GM19193 (cell line): ENCODE data around the gene RHCG.

ENCODE experiments used
- POLR2A ChIP-seq: IDR thresholded peaks from 4 replicates; pipeline ENCODE4 v1.6.1; 2011; ENCODE audit not compliant: insufficient read depth, insufficient read length; ENCODE audit errors: extremely low read depth

RHCG gene

DNA sequence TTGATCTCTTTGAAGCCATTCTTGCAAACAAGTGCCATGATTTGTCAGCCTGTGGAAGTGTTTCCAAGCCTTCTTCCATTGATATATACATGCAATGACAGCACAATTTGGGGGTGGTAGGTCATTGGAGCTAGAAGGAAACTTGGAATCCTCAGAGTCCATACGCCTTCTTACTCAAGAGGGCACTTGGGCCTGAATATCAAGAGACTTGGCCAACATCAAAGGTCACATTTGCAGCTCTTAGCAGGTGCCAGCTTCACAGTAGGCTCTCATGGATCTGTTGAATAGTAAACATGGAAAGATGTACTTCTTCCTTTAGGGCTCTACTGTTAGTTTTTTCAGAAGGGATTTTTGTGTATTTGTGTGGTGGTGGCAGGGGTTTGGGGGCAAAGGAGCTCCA lies 50.9 kb downstream of the RHCG start:
- TF ChIP-seq POLR2A: no peak

- no peak for TF ChIP-seq POLR2A
Observed at GRCh38 chr15:89444241-89445225, 51.9 kb downstream of the RHCG start.

GRCh38 chr15:89443581-89443980 lies 52.8 kb downstream of the RHCG start:
- TF ChIP-seq POLR2A: no peak

DNA sequence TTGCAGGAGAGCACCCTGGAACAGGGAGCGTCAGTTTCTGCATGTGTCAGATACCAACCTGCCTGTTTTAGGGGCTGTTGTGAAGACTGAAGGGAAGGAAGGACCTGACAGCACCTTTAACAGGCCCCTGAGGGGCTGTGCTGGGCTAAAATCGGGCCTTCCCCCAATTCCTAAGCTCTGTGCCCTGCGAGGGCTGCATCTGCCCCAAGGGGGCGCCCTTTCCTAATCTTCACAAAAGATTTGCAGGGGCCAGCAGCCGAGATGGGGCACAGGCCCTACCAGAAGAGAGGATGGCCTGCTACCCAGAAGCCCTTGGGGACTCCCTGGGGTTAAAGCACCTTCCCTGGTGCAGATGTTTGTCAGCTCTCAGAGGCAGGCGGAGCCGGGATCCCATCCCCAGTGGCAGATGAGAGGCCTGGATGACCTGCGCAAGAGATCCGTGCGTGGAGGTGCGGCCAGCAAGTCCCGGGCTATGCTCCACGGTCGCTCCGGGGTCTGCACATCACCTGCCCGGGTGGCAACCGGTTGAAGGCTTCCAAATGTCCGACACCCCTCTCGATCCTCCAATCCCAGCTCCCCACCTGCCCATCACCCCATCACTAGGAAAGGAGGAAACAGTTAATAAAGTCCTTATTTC lies 53.6 kb downstream of the RHCG start:
- TF ChIP-seq POLR2A: no peak

GRCh38 chr15:89442155-89442554 lies 54.2 kb downstream of the RHCG start:
- no peak for TF ChIP-seq POLR2A

- no peak for TF ChIP-seq POLR2A
Observed at GRCh38 chr15:89441295-89441812, 55.0 kb downstream of the RHCG start.

DNA sequence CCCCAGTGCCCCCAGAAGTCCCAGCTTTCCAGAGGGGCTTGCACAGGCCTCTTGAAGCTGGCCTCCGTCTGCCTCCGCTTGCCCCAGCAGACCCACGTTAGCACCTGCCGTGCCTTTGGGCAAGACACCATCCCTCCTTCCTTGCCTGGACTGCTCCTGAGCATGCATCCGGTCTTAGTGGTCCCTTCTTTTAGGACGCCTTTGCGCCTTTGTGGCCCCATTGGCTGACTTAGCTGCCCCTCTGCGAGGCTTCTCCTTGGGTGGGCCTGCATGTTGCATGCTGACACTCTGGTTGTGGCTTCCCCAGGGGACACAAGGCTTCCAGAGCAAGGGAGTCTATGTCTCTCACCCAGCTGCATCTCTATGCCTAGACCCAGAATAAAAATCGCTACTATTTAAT lies 56.6 kb downstream of the RHCG start:
- no peak for TF ChIP-seq POLR2A

GRCh38 chr15:89436560-89437311 lies 59.6 kb downstream of the RHCG start:
- no peak for TF ChIP-seq POLR2A

GRCh38 chr15:89435362-89435761 lies 61.0 kb downstream of the RHCG start:
- TF ChIP-seq POLR2A: no peak

GRCh38 chr15:89433686-89434085 lies 62.7 kb downstream of the RHCG start:
- no peak for TF ChIP-seq POLR2A

DNA sequence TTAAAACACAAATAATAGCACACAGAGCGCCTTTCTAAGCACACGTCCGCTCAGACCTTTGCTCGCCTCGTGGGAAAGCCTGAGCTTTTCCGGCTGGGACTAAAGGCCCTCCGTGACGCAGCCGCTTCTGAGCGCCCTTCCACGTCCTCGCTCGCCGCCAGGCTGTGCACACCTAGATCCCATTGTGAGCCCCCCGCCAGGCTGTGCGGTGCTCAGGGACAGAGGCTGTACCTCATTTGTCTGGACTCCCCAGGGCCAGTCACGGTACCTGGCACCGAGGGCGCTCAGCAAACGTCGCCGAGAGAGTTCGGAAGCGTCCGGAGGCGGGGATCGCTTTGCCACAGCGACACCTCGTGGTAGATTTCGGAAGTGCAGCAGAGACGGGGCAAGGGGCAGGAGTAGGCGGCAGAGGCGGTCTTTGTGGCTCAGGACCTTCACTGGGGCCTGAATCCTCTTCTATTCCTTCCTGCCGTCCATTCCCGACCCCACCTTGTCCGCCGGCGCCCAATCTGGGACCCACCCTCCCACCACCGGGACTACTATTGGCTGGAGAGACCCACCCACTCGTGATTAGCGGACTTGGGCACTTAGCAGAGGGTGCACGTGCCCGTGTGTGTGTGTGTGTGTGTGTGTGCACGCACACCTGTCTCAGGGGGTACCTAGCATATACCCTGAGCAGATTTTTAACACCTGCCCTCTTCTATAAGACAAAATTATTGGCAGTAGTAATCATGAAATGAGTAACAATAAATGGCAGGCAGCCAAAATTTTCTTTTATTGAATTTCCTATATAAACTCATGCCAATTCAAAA lies 65.6 kb downstream of the RHCG start:
- no peak for TF ChIP-seq POLR2A

DNA sequence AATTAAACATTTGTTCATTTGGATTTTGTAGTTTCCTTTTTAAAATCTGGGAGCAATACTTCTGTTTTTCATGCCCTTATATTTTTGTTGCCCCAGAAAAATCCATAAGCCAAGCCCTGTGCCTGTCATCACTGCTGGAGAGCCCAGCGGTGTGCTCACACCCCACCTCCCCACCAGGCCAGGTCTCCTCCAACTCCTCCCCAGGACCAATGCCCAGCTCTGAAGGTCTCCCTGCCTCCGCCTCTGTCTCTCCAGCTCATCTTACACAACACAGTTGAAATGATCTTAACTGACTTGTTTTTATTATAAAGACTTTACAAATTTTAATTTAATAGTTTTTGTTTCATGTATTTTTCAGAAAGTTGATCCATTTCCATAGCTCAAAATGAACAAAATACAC lies 66.4 kb downstream of the RHCG start:
- no peak for TF ChIP-seq POLR2A

DNA sequence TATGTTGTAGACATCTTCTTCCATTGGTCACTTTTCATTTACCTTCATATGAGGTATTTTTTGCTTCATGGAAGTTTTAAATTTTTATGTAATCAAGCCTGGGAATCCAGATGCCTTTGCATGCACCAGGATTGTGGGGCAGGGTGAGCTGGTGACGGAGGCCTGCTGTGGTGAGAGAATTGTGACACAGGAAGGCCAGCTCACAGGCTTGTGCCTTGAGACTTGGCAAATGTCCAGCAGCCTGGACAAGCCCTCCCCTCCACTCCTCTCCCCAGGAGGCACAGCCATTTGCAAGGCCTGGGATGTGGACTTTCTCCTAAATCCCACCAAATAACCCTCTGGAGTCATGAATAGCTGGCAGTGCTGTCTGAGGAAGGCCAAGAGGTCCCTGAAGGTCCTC lies 67.4 kb downstream of the RHCG start:
- TF ChIP-seq POLR2A: no peak

DNA sequence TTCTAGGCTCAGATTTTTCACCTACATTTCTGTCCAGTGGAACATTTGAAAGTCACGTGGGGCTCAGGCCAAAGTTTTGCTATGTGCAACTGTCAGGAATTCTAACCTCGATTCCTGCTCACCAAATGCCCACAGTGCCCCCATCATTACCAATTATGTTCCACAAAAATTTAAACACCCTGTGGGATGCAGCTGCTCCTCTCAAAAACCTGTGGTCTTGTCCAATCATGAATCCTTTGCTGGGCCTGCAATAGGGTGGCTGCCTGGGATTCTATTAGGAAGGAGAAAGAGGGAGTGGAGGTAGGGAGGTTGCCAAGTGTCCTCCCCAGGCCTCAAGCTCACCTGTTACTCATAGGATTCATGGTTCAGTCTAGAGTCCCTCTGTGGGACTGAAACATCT lies 68.1 kb downstream of the RHCG start:
- no peak for TF ChIP-seq POLR2A
